OCI-LY7 (cell line): ENCODE results near the gene ALK. TPM values are rescaled to one million over a fixed set of nuclear protein-coding genes. Genes with fewer than 3 reads are reported as not detected.

Experiments used
- BruUV-seq: library from RNA; stranded (reverse); fragments of 400-500 nt; replicated peaks from 2 replicates; lab custom pipeline; 2021; lab: Mats Ljungman, UMichigan
- CTCF ChIA-PET: fragments of 300-600 bp; sonication (Branson Sonifier 250); formaldehyde crosslinking; loops from one replicate; lab custom pipeline; 2022; ENCODE audit warnings: antibody characterized with exemption; ENCODE audit not compliant: unreplicated experiment; lab: Charles Lee
- POLR2A ChIA-PET: fragments of 300-600 bp; sonication (Branson Sonifier 250); formaldehyde crosslinking; loops from one replicate; lab custom pipeline; 2022; ENCODE audit warnings: antibody characterized with exemption; lab: Charles Lee
- DNase-seq: peaks from one replicate; pipeline ENCODE4 v3.0.0-alpha.2; 2015; ENCODE audit warnings: low spot score
- H2AFZ ChIP-seq: fragments of 200-600 bp; sonication (generic), shearing (Covaris generic); 2 replicates; pipeline ENCODE4 v1.6.1; 2014; ENCODE audit warnings: mild to moderate bottlenecking, antibody characterized with exemption, low read length, moderate library complexity
- H3K27ac ChIP-seq: fragments of 200-600 bp; sonication (generic); 2 replicates; pipeline ENCODE4 v1.5.1; 2014; ENCODE audit warnings: mixed run types, low read depth, mild to moderate bottlenecking, moderate library complexity, low read length, inconsistent platforms; ENCODE audit not compliant: poor library complexity, severe bottlenecking
- H3K36me3 ChIP-seq: fragments of 200-600 bp; sonication (generic); 2 replicates; pipeline ENCODE4 v1.6.1; 2014; ENCODE audit warnings: mild to moderate bottlenecking, antibody characterized with exemption, low read length, moderate library complexity, mixed read lengths; ENCODE audit not compliant: insufficient read depth
- H3K4me1 ChIP-seq: fragments of 200-600 bp; sonication (generic); 2 replicates; pipeline ENCODE4 v1.5.1; 2014; ENCODE audit warnings: mild to moderate bottlenecking, low read length; ENCODE audit not compliant: insufficient read depth, poor library complexity, severe bottlenecking
- H3K4me2 ChIP-seq: fragments of 200-600 bp; sonication (generic); 2 replicates; pipeline ENCODE4 v1.6.1; 2014; ENCODE audit warnings: mild to moderate bottlenecking, low read length
- H3K4me3 ChIP-seq: fragments of 200-600 bp; sonication (generic); 2 replicates; pipeline ENCODE4 v1.5.1; 2014; ENCODE audit warnings: mild to moderate bottlenecking, low read depth, low read length; ENCODE audit not compliant: poor library complexity, severe bottlenecking
- H3K79me2 ChIP-seq: fragments of 200-600 bp; sonication (generic); 2 replicates; pipeline ENCODE4 v1.6.1; 2016; ENCODE audit warnings: low read depth, mild to moderate bottlenecking, low read length, moderate library complexity, mixed read lengths; ENCODE audit not compliant: insufficient read depth
- H3K9me2 ChIP-seq: fragments of 200-600 bp; sonication (generic); 2 replicates; pipeline ENCODE4 v1.6.1; 2016; ENCODE audit warnings: mild to moderate bottlenecking, low read length, mixed read lengths; ENCODE audit not compliant: insufficient read depth
- H3K9me3 ChIP-seq: fragments of 200-600 bp; sonication (generic); 2 replicates; pipeline ENCODE4 v1.6.1; 2014; ENCODE audit warnings: mild to moderate bottlenecking, mixed run types, low read length, mixed read lengths
- H4K20me1 ChIP-seq: fragments of 200-600 bp; sonication (generic); 2 replicates; pipeline ENCODE4 v1.6.1; 2014; ENCODE audit warnings: mild to moderate bottlenecking, antibody characterized with exemption, low read length, moderate library complexity, mixed read lengths; ENCODE audit not compliant: insufficient read depth
- EZH2phosphoT487 ChIP-seq: fragments of 200-600 bp; sonication (generic); IDR thresholded peaks from 2 replicates; pipeline ENCODE4 v1.6.1; 2018; ENCODE audit warnings: low read depth, borderline replicate concordance, mild to moderate bottlenecking, mixed run types, antibody characterized with exemption, low read length, moderate library complexity, mixed read lengths
- intact Hi-C: fragments of 100-400 bp; cut with micrococcal nuclease; formaldehyde crosslinking; loops from one replicate; pipeline ENCODE4 v1.10.0; 2022; ENCODE audit not compliant: unreplicated experiment
- total RNA-seq, 2 experiments: library from RNA; depleted of rRNA in 1 of 2; stranded (reverse); fragments of >200 nt in 1 of 2; shearing (Covaris generic) in 1 of 2; gene quantifications; 2 replicates each; pipeline ENCODE4 v1.2.3, GENCODE V29; 2014 to 2022
- TF ChIP-seq, protein P1 (sequence below): fragments of 200-600 bp; sonication (generic); conservative IDR thresholded peaks from 2 replicates; pipeline ENCODE4 v1.5.1; 2014; ENCODE audit warnings: mild to moderate bottlenecking, antibody characterized with exemption, low read length, moderate library complexity, mixed read lengths

The ALK gene
- total RNA-seq, 2 experiments from 2014 or later: 0.09 TPM; not detected in 1

DNA sequence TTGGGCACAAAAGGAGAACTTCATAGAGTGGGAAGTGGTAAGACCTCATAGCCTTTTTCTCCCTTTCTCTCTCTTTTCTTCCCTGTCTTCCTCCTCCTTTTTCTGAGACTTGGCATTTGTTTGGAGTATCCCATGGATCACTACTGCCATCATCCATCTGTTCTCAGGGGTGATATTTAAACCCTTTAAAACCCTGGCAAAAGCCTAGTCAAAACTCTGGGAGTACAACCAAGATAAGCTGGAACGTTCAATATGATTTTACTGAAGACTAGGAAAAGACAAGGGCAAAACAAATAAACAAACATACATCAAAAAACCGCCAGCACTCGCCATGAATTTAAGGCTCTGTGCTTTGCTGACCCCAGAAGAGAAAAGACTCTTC lies 552.7 kb downstream of the ALK start:
- Histone ChIP-seq H2AFZ (no peak overlapping the region), H3K27ac (no peak overlapping the region), H4K20me1 (no peaks in the 10 kb centered on the region), H3K9me3 (no peaks in the 10 kb centered on the region), H3K9me2 (no peaks in the 10 kb centered on the region), H3K36me3 (no peaks in the 10 kb centered on the region), H3K4me1 (no peaks in the 10 kb centered on the region), H3K4me2 (no peak overlapping the region), H3K79me2 (no peaks in the 10 kb centered on the region), H3K4me3 (no peak overlapping the region)
- BruUV-seq: no TSS peak
- TF ChIP-seq, protein P1, sequence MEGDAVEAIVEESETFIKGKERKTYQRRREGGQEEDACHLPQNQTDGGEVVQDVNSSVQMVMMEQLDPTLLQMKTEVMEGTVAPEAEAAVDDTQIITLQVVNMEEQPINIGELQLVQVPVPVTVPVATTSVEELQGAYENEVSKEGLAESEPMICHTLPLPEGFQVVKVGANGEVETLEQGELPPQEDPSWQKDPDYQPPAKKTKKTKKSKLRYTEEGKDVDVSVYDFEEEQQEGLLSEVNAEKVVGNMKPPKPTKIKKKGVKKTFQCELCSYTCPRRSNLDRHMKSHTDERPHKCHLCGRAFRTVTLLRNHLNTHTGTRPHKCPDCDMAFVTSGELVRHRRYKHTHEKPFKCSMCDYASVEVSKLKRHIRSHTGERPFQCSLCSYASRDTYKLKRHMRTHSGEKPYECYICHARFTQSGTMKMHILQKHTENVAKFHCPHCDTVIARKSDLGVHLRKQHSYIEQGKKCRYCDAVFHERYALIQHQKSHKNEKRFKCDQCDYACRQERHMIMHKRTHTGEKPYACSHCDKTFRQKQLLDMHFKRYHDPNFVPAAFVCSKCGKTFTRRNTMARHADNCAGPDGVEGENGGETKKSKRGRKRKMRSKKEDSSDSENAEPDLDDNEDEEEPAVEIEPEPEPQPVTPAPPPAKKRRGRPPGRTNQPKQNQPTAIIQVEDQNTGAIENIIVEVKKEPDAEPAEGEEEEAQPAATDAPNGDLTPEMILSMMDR: no peak
- TF ChIP-seq EZH2phosphoT487: no peak
- intact Hi-C loops: no loop called here
- ChIA-PET POLR2A (interaction anchor here (0.6 kb wide), 1 partner anchor 40 kb away, joined by 3 read pairs; no protein-coding TSS in a partner anchor), CTCF (no interaction called here)
- no peak for DNase-seq

DNA sequence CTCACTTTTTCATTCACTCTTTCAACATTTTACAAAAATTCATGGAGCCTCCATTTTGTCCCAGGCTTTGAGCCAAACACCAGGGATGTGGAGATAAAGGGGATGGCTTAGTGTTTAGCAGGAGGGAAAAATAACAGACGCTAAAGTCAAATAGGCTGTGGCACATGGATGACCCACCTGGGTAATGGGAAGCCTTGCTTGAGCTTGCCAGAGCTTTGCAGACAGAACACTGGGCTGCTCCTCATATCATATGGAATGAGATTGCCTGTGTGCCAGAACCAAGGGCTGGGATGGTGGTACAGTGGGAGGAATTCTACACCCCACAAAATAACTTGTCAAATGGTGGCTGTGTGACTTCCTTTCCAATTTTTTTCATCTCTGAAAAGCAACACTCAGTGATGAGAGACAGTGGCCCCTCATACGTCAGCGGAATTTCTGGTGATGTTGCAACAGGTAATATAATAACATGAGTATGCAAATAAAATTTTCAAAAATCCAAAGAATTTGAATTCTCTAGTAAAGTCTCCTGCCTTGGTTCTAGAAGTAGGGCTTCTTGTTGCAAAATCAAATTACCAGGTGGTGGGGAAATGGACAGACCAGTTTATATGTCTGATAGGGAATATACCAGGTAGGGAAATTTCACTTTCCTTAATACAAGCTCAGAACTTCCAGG lies 553.3 kb downstream of the ALK start:
- CTCF ChIA-PET: no interaction called here
- Histone ChIP-seq H3K4me3 (no peak overlapping the region), H3K27ac (no peak overlapping the region), H3K36me3 (no peaks in the 10 kb centered on the region), H2AFZ (no peak overlapping the region), H4K20me1 (no peaks in the 10 kb centered on the region), H3K9me2 (no peaks in the 10 kb centered on the region), H3K9me3 (no peaks in the 10 kb centered on the region), H3K79me2 (no peaks in the 10 kb centered on the region), H3K4me1 (no peaks in the 10 kb centered on the region), H3K4me2 (no peak overlapping the region)
- TF ChIP-seq, protein P1: no peak
- no peak for TF ChIP-seq EZH2phosphoT487
- intact Hi-C loops: no loop called here
- no peak for DNase-seq
- POLR2A ChIA-PET: interaction anchor here (0.6 kb wide), 1 partner anchor 1886 kb away, joined by 5 read pairs; no protein-coding TSS in a partner anchor
- no TSS peak for BruUV-seq

DNA sequence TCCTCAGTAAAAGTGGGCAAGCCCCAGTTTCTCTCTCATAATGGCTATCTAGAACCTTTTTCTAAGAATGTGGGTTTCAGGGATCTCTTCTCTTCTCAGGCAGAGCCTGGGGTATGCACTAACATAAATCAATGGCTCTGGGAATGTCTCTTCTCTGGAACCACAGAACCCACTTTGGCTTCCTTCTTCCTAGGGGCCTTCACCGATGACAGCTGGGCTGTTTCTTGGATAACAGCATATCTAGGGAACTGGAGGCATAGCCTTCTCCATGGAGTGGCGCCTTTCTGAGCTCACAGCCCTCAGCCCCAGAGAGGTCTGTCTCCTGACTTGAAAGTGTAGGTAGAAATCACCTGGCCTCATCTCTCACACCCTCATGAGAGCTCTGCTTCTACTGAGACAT lies 558.3 kb downstream of the ALK start:
- Histone ChIP-seq H4K20me1 (no peaks in the 10 kb centered on the region), H3K4me3 (no peak overlapping the region), H3K27ac (no peak overlapping the region), H2AFZ (no peak overlapping the region), H3K79me2 (no peaks in the 10 kb centered on the region), H3K36me3 (no peaks in the 10 kb centered on the region), H3K9me2 (no peaks in the 10 kb centered on the region), H3K9me3 (no peaks in the 10 kb centered on the region), H3K4me2 (no peak overlapping the region), H3K4me1 (no peaks in the 10 kb centered on the region)
- ChIA-PET POLR2A (no interaction called here), CTCF (no interaction called here)
- TF ChIP-seq, protein P1: no peak
- TF ChIP-seq EZH2phosphoT487: no peak
- DNase-seq: no peak
- BruUV-seq: no TSS peak
- intact Hi-C loops: no loop called here
